PC-9 (cell line): Measurements from ENCODE around the gene ARHGEF1. TPM values are rescaled to one million over a fixed set of nuclear protein-coding genes. Genes with fewer than 3 reads are reported as not detected.
A peak's percentile ranks its signal among the peaks of the same experiment; 100 is the strongest.

ENCODE experiments used
- Bru-seq: library from RNA; stranded (reverse); fragments of 400-500 nt; gene quantifications from one replicate; lab custom pipeline; 2021; lab: Mats Ljungman, UMichigan
- BruChase-seq, 2 experiments: library from RNA; stranded (reverse); fragments of 400-500 nt; gene quantifications; one replicate each; lab custom pipeline; 2021; lab: Mats Ljungman, UMichigan
- BruUV-seq: library from RNA; stranded (reverse); fragments of 400-500 nt; replicated peaks from 2 replicates; lab custom pipeline; 2021; lab: Mats Ljungman, UMichigan
- CTCF ChIA-PET: fragments of 300-600 bp; sonication (Branson Sonifier 250); formaldehyde crosslinking; loops from one replicate; lab custom pipeline; 2022; ENCODE audit warnings: antibody characterized with exemption; lab: Charles Lee
- POLR2A ChIA-PET: fragments of 300-600 bp; sonication (Branson Sonifier 250); formaldehyde crosslinking; loops from one replicate; lab custom pipeline; 2022; ENCODE audit warnings: antibody characterized with exemption; ENCODE audit not compliant: unreplicated experiment; lab: Charles Lee
- DNase-seq, 2 experiments: peaks; one replicate each; pipeline versions ENCODE4 v3.0.0 to v3.0.0-alpha.2; 2015 to 2022; ENCODE audit warnings: mixed read lengths in 1 of 2
- H2AFZ ChIP-seq: fragments of 200-600 bp; sonication (generic); 2 replicates; pipeline ENCODE4 v1.8.1; 2017; ENCODE audit warnings: antibody characterized with exemption
- H3F3A ChIP-seq: fragments of 200-600 bp; sonication (generic); 2 replicates; pipeline ENCODE4 v1.8.1; 2017; ENCODE audit warnings: antibody characterized with exemption, mild to moderate bottlenecking, low read depth; ENCODE audit not compliant: insufficient read depth
- H3K27ac ChIP-seq: fragments of 200-600 bp; sonication (generic); 2 replicates; pipeline ENCODE4 v1.6.1; 2016; ENCODE audit warnings: mixed run types
- H3K27me3 ChIP-seq: fragments of 200-600 bp; sonication (generic); 2 replicates; pipeline ENCODE4 v1.6.1; 2016; ENCODE audit warnings: low read depth, mixed run types; ENCODE audit not compliant: insufficient read depth
- H3K36me3 ChIP-seq: fragments of 200-600 bp; sonication (generic); 2 replicates; pipeline ENCODE4 v1.6.1; 2016; ENCODE audit warnings: low read depth, mixed run types
- H3K4me1 ChIP-seq: fragments of 200-600 bp; sonication (generic); replicated peaks from 2 replicates; pipeline ENCODE4 v1.6.1; 2016; ENCODE audit warnings: mixed run types; ENCODE audit not compliant: insufficient read depth
- H3K4me2 ChIP-seq: fragments of 200-600 bp; sonication (generic); 2 replicates; pipeline ENCODE4 v1.6.1; 2017; ENCODE audit warnings: mixed run types
- H3K4me3 ChIP-seq: fragments of 200-600 bp; sonication (generic); 2 replicates; pipeline ENCODE4 v1.6.1; 2016; ENCODE audit warnings: mixed run types
- H3K79me2 ChIP-seq: fragments of 200-600 bp; sonication (generic); 2 replicates; pipeline ENCODE4 v1.6.1; 2017; ENCODE audit warnings: low read depth, mixed run types
- H3K9me2 ChIP-seq: fragments of 200-600 bp; sonication (generic); 2 replicates; pipeline ENCODE4 v1.8.1; 2017; ENCODE audit warnings: mild to moderate bottlenecking; ENCODE audit not compliant: insufficient read depth
- H3K9me3 ChIP-seq: fragments of 200-600 bp; sonication (generic); 2 replicates; pipeline ENCODE4 v1.8.1; 2016; ENCODE audit warnings: low read depth; ENCODE audit not compliant: insufficient read depth
- H4K20me1 ChIP-seq: fragments of 200-600 bp; sonication (generic); 2 replicates; pipeline ENCODE4 v1.8.1; 2017; ENCODE audit not compliant: insufficient read depth
- CTCF ChIP-seq: fragments of 200-600 bp; sonication (generic); conservative IDR thresholded peaks from 2 replicates; pipeline ENCODE4 v1.6.1; 2017; ENCODE audit warnings: mixed run types, antibody characterized with exemption, mild to moderate bottlenecking, moderate library complexity
- EZH2 ChIP-seq: fragments of 200-600 bp; sonication (generic); IDR thresholded peaks from 2 replicates; pipeline ENCODE4 v1.8.0; 2017; ENCODE audit warnings: antibody characterized with exemption, low read depth
- intact Hi-C: fragments of 100-400 bp; cut with micrococcal nuclease; formaldehyde crosslinking; loops from one replicate; pipeline ENCODE4 v1.10.0; 2022; ENCODE audit not compliant: unreplicated experiment
- long read RNA-seq: library from polyadenylated mRNA; stranded (forward); transcript quantifications from one replicate; pipeline ENCODE4 v2.0.0, GENCODE V29; 2022
- total RNA-seq: library from RNA; stranded (reverse); gene quantifications from 2 replicates; pipeline ENCODE4 v1.2.3, GENCODE V29; 2021

The ARHGEF1 gene
- total RNA-seq (101 and 109 TPM in 2 replicates), Bru-seq, nascent RNA (percentile 65 among the genes with signal in this experiment), BruChase-seq, experiment 1, labeled RNA remaining after a 2-hour chase (percentile 74 among the genes with signal in this experiment), BruChase-seq, experiment 2, labeled RNA remaining after a 6-hour chase (percentile 86 among the genes with signal in this experiment)
- long read RNA-seq, transcript ARHGEF1-203 (29 exons, 3,243 nt) = major isoform, 45 of 134 reads
- long read RNA-seq, transcript ARHGEF1-201 (29 exons, 3,171 nt) = minor isoform, 38 of 134 reads
- long read RNA-seq, partial matches to known transcripts = 28 of 134 reads
- long read RNA-seq, other reads (novel, unspliced or antisense) = 21 of 134 reads

- H3K4me1 ChIP-seq = peaks cover 23% of the 10 kb centered on the region
- TSS peak; percentile 7 for BruUV-seq
Measured at GRCh38 chr19:41882568-41883462, at the start of gene ARHGEF1. TSS of gene ARHGEF1 (plus strand) at chr19:41883184. CDS start at chr19:41888083, 4,899 bp downstream.

GRCh38 chr19:41837981-41838708 lies 44.8 kb upstream of the ARHGEF1 start:
- intact Hi-C loops = no loop called here
- CTCF ChIA-PET = interaction anchor here (0.7 kb wide), 1 partner anchor 35 kb away, joined by 3 read pairs; no protein-coding TSS in a partner anchor

More at GRCh38 chr19:41882568-41883462, at the start of gene ARHGEF1:
- H4K20me1 ChIP-seq = no peaks in the 10 kb centered on the region
- CTCF ChIA-PET = interaction anchor here (0.6 kb wide), 1 partner anchor 18 kb away, joined by 7 read pairs; no protein-coding TSS in a partner anchor
- POLR2A ChIA-PET = no interaction called here
- H2AFZ ChIP-seq = peak within 1 kb of the TSS; percentile 94
- intact Hi-C loops = no loop called here
- H3K36me3 ChIP-seq = no peaks in the 10 kb centered on the region; the same call in 1 of the 2 replicates
- peaks cover 29% of the 10 kb centered on the region for H3F3A ChIP-seq
- H3K79me2 ChIP-seq = peaks cover 35% of the 10 kb centered on the region
- no peaks in the 10 kb centered on the region for H3K27me3 ChIP-seq
- peak within 1 kb of the TSS; percentile 83 for H3K4me3 ChIP-seq
- peak within 1 kb of the TSS; percentile 82 for H3K4me2 ChIP-seq
- no peak for TF ChIP-seq EZH2
- TF ChIP-seq CTCF = no peak
- H3K27ac ChIP-seq = no peak within 1 kb of the TSS
- H3K9me2 ChIP-seq = no peaks in the 10 kb centered on the region
- no peaks in the 10 kb centered on the region for H3K9me3 ChIP-seq
- peak in 1 of 2 experiments; percentile 43 for DNase-seq

More at GRCh38 chr19:41837981-41838708, 44.8 kb upstream of the ARHGEF1 start:
- no peak for DNase-seq
- Histone ChIP-seq H3K36me3 (no peaks in the 10 kb centered on the region), H3K4me3 (no peak overlapping the region), H3K4me1 (no peaks in the 10 kb centered on the region), H3K9me3 (no peaks in the 10 kb centered on the region), H3K27me3 (peaks cover 20% of the 10 kb centered on the region; the same call in 1 of the 2 replicates), H3K4me2 (no peak overlapping the region), H3K79me2 (no peaks in the 10 kb centered on the region), H3F3A (no peaks in the 10 kb centered on the region), H3K9me2 (no peaks in the 10 kb centered on the region), H3K27ac (no peak overlapping the region), H2AFZ (no peak overlapping the region), H4K20me1 (no peaks in the 10 kb centered on the region)
- POLR2A ChIA-PET = no interaction called here
- BruUV-seq = no TSS peak
- TF ChIP-seq EZH2 (no peak), CTCF (no peak)
